IMR-90 (cell line): ENCODE data around the gene LIN37. TPM values are rescaled to one million over a fixed set of nuclear protein-coding genes. Genes with fewer than 3 reads are reported as not detected.

Source experiments
- ATAC-seq: fragments of 200-7000 bp; cut with Tn5 transposase; 2 replicates; pipeline ENCODE4 v1.9.1; 2020; ENCODE audit warnings: low read depth, mild to moderate bottlenecking, moderate library complexity
- BruUV-seq: library from RNA; stranded (reverse); fragments of 400-500 nt; replicated peaks from 2 replicates; lab custom pipeline; 2021; lab: Mats Ljungman, UMichigan
- CTCF ChIA-PET: fragments of 300-600 bp; formaldehyde crosslinking; extraction: SDS; loops from one replicate; lab custom pipeline; 2021; ENCODE audit warnings: antibody characterized with exemption; lab: Yijun Ruan, JAX
- POLR2A ChIA-PET: fragments of 300-600 bp; sonication (Branson Sonifier 250); formaldehyde crosslinking; loops from one replicate; lab custom pipeline; 2022; ENCODE audit warnings: antibody characterized with exemption; ENCODE audit not compliant: unreplicated experiment; lab: Charles Lee
- DNase-seq: peaks from one replicate; pipeline ENCODE4 v3.0.0; 2013
- H2AFZ ChIP-seq: replicated peaks from 2 replicates; pipeline ENCODE3; 2013; ENCODE audit warnings: low read length, mild to moderate bottlenecking; ENCODE audit not compliant: poor library complexity
- H2AK5ac ChIP-seq: 2 replicates; pipeline ENCODE4 v1.6.1; 2013; ENCODE audit warnings: low read depth, low read length, inconsistent platforms
- H2AK9ac ChIP-seq: replicated peaks from 2 replicates; pipeline ENCODE3; 2013; ENCODE audit warnings: mild to moderate bottlenecking, low read depth, low read length, moderate library complexity; ENCODE audit not compliant: poor library complexity
- H2BK120ac ChIP-seq: 2 replicates; pipeline ENCODE4 v1.6.1; 2013; ENCODE audit warnings: low read depth, low read length, inconsistent platforms
- H2BK15ac ChIP-seq: 3 replicates; pipeline ENCODE4 v1.6.1; 2013; ENCODE audit warnings: low read depth, low read length, inconsistent platforms
- H2BK20ac ChIP-seq: 2 replicates; pipeline ENCODE4 v1.6.1; 2013; ENCODE audit warnings: low read depth, mild to moderate bottlenecking, inconsistent platforms, low read length, moderate library complexity
- H2BK5ac ChIP-seq: 2 replicates; pipeline ENCODE4 v1.6.1; 2013; ENCODE audit warnings: mild to moderate bottlenecking, low read depth, low read length, inconsistent platforms; ENCODE audit not compliant: poor library complexity, severe bottlenecking
- H3K14ac ChIP-seq: replicated peaks from 2 replicates; pipeline ENCODE4 v1.6.1; 2013; ENCODE audit warnings: low read depth, low read length, inconsistent platforms
- H3K18ac ChIP-seq: 2 replicates; pipeline ENCODE4 v1.6.1; 2013; ENCODE audit warnings: low read depth, low read length, control low read depth
- H3K23ac ChIP-seq: 2 replicates; pipeline ENCODE4 v1.6.1; 2013; ENCODE audit warnings: low read depth, low read length, inconsistent platforms
- H3K27ac ChIP-seq: 2 replicates; pipeline ENCODE4 v1.5.1; 2013; ENCODE audit warnings: mild to moderate bottlenecking, control low read depth, low read length; ENCODE audit not compliant: insufficient read depth
- H3K27me3 ChIP-seq: 2 replicates; pipeline ENCODE4 v1.6.1; 2013; ENCODE audit warnings: low read length; ENCODE audit not compliant: control insufficient read depth, insufficient read depth
- H3K36me3 ChIP-seq: 2 replicates; pipeline ENCODE4 v1.6.1; 2013; ENCODE audit warnings: low read length, mixed read lengths; ENCODE audit not compliant: control insufficient read depth, insufficient read depth
- H3K4ac ChIP-seq: 2 replicates; pipeline ENCODE4 v1.6.1; 2013; ENCODE audit warnings: low read depth, low read length, inconsistent platforms
- H3K4me1 ChIP-seq: 2 replicates; pipeline ENCODE4 v1.6.1; 2013; ENCODE audit warnings: low read length, mixed read lengths; ENCODE audit not compliant: control insufficient read depth, insufficient read depth
- H3K4me2 ChIP-seq: 2 replicates; pipeline ENCODE4 v1.6.1; 2013; ENCODE audit warnings: low read depth, mild to moderate bottlenecking, control low read depth, low read length, moderate library complexity
- H3K4me3 ChIP-seq: 2 replicates; pipeline ENCODE4 v1.5.1; 2013; ENCODE audit warnings: low read depth, mild to moderate bottlenecking, control low read depth, low read length, moderate library complexity; ENCODE audit not compliant: insufficient read depth
- H3K56ac ChIP-seq: 2 replicates; pipeline ENCODE4 v1.6.1; 2013; ENCODE audit warnings: low read length, inconsistent platforms; ENCODE audit not compliant: insufficient read depth; ENCODE audit errors: extremely low read depth
- H3K79me1 ChIP-seq, 2 experiments: 2 replicates each; pipeline ENCODE4 v1.6.1; 2013; ENCODE audit warnings: low read length in 2 of 2, inconsistent platforms in 1 of 2, low read depth in 1 of 2
- H3K9ac ChIP-seq: 2 replicates; pipeline ENCODE4 v1.6.1; 2013; ENCODE audit warnings: low read depth, low read length, control low read depth
- H3K9me1 ChIP-seq: 2 replicates; pipeline ENCODE4 v1.6.1; 2013; ENCODE audit warnings: low read length, inconsistent platforms; ENCODE audit not compliant: insufficient read depth
- H3K9me3 ChIP-seq: 2 replicates; pipeline ENCODE4 v1.6.1; 2013; ENCODE audit warnings: low read length; ENCODE audit not compliant: control insufficient read depth, insufficient read depth
- H4K20me1 ChIP-seq: 2 replicates; pipeline ENCODE4 v1.6.1; 2013; ENCODE audit warnings: low read length, inconsistent platforms; ENCODE audit not compliant: insufficient read depth
- H4K5ac ChIP-seq: 2 replicates; pipeline ENCODE4 v1.6.1; 2013; ENCODE audit warnings: mild to moderate bottlenecking, low read depth, low read length, control low read depth
- H4K8ac ChIP-seq, 2 experiments: 2 replicates each; pipeline ENCODE4 v1.6.1; 2013; ENCODE audit warnings: low read depth in 2 of 2, low read length in 2 of 2, control low read depth in 1 of 2, inconsistent platforms in 1 of 2
- H4K91ac ChIP-seq: 2 replicates; pipeline ENCODE4 v1.6.1; 2013; ENCODE audit warnings: low read depth, low read length, inconsistent platforms; ENCODE audit not compliant: insufficient read depth
- CEBPB ChIP-seq: IDR thresholded peaks from 2 replicates; pipeline ENCODE4 v1.6.1; 2012; ENCODE audit warnings: low read depth, low read length, improper control_type of control experiment
- CHD1 ChIP-seq: IDR thresholded peaks from 2 replicates; pipeline ENCODE4 v1.6.1; 2012; ENCODE audit warnings: low read depth, low read length, improper control_type of control experiment
- FOS ChIP-seq: fragments of 150-350 bp; IDR thresholded peaks from 2 replicates; pipeline ENCODE4 v1.6.1; 2016; ENCODE audit warnings: low read depth, low read length
- MAZ ChIP-seq: IDR thresholded peaks from 2 replicates; pipeline ENCODE4 v1.6.1; 2012; ENCODE audit warnings: low read depth, mild to moderate bottlenecking, low read length, improper control_type of control experiment, moderate library complexity, borderline replicate concordance
- POLR2A ChIP-seq: IDR thresholded peaks from 2 replicates; pipeline ENCODE4 v1.6.1; 2012; ENCODE audit warnings: mild to moderate bottlenecking, low read depth, low read length
- WGBS, 2 experiments: methylation state at CpG; one replicate each; pipeline versions ENCODE4 v1.1.5 to v1.1.7; 2013; ENCODE audit warnings: missing lambda C conversion rate in 2 of 2; ENCODE audit not compliant: insufficient read length in 1 of 2; ENCODE audit errors: extremely low coverage in 2 of 2; 5-methylcytosine and 5-hydroxymethylcytosine counted together
- dilution Hi-C: fragments of 300-500 bp; cut with HindIII; formaldehyde crosslinking; loops from one replicate; pipeline ENCODE4 v1.14.3; 2018; ENCODE audit warnings: low sequenced_read_pairs; ENCODE audit not compliant: unreplicated experiment
- in situ Hi-C: fragments of 300-500 bp; cut with MboI; formaldehyde crosslinking; loops from 3 replicates; pipeline ENCODE4 v1.14.3; 2019; ENCODE audit warnings: low sequenced_read_pairs, inconsistent platforms, mixed read lengths
- intact Hi-C: fragments of 100-400 bp; cut with micrococcal nuclease; formaldehyde crosslinking; loops from 2 replicates; pipeline ENCODE4 v1.10.0; 2022
- polyA plus RNA-seq, 3 experiments: library from polyadenylated mRNA; depleted of rRNA; stranded (reverse); fragments of >200 nt; gene quantifications; 2 replicates each; pipeline ENCODE4 v1.2.3, GENCODE V29; 2012; ENCODE audit warnings: low replicate concordance in 1 of 3
- total RNA-seq: library from RNA; depleted of rRNA; stranded (reverse); fragments of >200 nt; gene quantifications from 2 replicates; pipeline ENCODE4 v1.2.3, GENCODE V29; 2012
- TF ChIP-seq, protein P1 (sequence below): fragments of 150-350 bp; IDR thresholded peaks from 2 replicates; pipeline ENCODE4 v1.6.1; 2017; ENCODE audit warnings: mild to moderate bottlenecking, antibody characterized with exemption, low read length, low read depth

LIN37 gene
- total and polyA plus RNA-seq, 2 of the 4 experiments (the other 2 are of a cell fraction), result 12.7 to 23.1 TPM

DNA sequence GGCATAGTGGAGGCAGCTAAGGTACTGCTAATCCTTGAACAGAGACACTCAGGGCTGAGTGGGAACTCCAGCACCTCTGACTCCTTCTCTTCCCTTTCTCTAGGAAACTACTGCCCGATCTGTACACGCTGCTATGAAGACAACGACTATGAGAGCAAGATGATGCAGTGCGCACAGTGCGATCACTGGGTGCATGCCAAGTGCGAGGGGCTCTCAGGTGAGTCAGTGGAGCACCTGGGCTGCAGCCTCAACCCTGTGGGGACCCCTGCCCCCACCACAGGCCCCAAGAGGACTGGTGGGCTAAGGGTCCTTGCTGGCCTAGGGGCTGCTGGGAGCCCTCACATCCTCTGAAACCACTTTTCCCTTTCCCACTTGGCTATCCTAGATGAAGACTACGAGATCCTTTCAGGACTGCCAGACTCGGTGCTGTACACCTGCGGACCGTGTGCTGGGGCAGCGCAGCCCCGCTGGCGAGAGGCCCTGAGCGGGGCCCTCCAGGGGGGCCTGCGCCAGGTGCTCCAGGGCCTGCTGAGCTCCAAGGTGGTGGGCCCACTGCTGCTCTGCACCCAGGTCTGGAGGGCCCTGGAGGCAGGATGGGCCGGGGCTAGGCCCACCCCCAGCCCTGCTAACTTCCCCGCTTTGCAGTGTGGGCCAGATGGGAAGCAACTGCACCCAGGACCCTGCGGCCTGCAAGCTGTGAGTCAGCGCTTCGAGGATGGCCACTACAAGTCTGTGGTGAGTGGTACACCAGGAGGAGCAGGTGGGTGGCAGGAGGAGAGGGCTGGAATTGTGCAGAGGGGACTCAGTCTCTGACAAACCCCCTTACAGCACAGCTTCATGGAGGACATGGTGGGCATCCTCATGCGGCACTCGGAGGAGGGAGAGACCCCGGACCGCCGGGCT is 21.1 kb upstream of the LIN37 start:
- Histone ChIP-seq H3K4me1 (no peaks in the 10 kb centered on the region), H4K20me1 (peaks cover 22% of the 10 kb centered on the region), H2BK20ac (no peak overlapping the region), H3K27me3 (no peaks in the 10 kb centered on the region), H2AFZ (no peak overlapping the region), H2BK120ac (no peak overlapping the region), H3K4me3 (no peak overlapping the region), H2AK5ac (no peak overlapping the region), H2BK15ac (no peak overlapping the region), H3K14ac (no peak overlapping the region), H3K9ac (no peak overlapping the region), H3K27ac (no peak overlapping the region), H4K91ac (no peak overlapping the region), H3K56ac (no peak overlapping the region), H4K8ac (no peak overlapping the region), H3K23ac (no peak overlapping the region), H3K4ac (no peak overlapping the region), H3K9me3 (no peaks in the 10 kb centered on the region), H2BK5ac (no peak overlapping the region), H3K9me1 (no peaks in the 10 kb centered on the region), H2AK9ac (no peak overlapping the region), H3K18ac (no peak overlapping the region), H4K5ac (no peak overlapping the region), H3K36me3 (peaks cover 97% of the 10 kb centered on the region), H3K4me2 (no peak overlapping the region), H3K79me1 (peaks cover 12 to 19% of the 10 kb centered on the region in 2 experiments)
- TF ChIP-seq POLR2A (no peak), FOS (no peak), CHD1 (no peak), CEBPB (no peak), MAZ (no peak)
- TF ChIP-seq, protein P1, sequence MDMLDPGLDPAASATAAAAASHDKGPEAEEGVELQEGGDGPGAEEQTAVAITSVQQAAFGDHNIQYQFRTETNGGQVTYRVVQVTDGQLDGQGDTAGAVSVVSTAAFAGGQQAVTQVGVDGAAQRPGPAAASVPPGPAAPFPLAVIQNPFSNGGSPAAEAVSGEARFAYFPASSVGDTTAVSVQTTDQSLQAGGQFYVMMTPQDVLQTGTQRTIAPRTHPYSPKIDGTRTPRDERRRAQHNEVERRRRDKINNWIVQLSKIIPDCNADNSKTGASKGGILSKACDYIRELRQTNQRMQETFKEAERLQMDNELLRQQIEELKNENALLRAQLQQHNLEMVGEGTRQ, result no peak
- no TSS peak for BruUV-seq
- intact Hi-C loops (no loop called here), in situ Hi-C loops (no loop called here), dilution Hi-C loops (no loop called here)
- ChIA-PET CTCF (no interaction called here), POLR2A (no interaction called here)
- ATAC-seq, result no peak
- DNase-seq, result no peak
- WGBS, 2 experiments, result 95% methylated on average over 10 of the region's 25 CpGs; no CpG with 5 or more reads in 1 of the 2 experiments
